Stimulated activated naive CD8-positive, alpha-beta T cell treated with anti-CD3 and anti-CD28 coated beads, Interleukin-15, Interleukin-2, amounts not matched to agents 100 U/mL and 50 U/mL, for 24 hours (primary cell): ENCODE results near the gene PLCXD3.
"Not testable (repeated sequence)": the region's sequence is repeated elsewhere in the genome, so short reads cannot be mapped to it uniquely, and the experiment has no call there.

ENCODE experiments used
- ATAC-seq: fragments of 150-1000 bp; cut with Tn5 transposase; one replicate; pipeline ENCODE4 v1.10.0; 2021
- DNase-seq: peaks from one replicate; pipeline ENCODE4 v3.0.0; 2021

Gene PLCXD3

DNA sequence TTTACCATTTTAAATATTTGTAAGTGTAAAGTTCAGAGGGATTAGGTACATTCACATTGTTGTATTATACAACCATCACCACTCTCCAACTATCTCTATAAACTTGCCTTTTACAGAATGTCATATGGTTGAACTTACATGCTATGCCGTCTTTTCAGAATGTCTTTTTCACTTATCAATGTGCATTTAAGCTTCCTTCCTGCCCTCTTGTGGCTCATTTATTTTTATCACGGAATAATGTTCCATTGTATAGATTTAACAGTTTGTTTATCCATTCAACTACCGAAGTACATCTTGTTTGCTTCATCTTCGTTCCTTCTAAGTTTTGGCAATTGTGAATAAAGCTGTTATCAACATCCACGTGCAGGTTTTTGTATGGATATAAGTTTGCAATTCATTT, 163.8 kb downstream of the PLCXD3 start:
- DNase-seq, result no peak
- no peak for ATAC-seq

DNA sequence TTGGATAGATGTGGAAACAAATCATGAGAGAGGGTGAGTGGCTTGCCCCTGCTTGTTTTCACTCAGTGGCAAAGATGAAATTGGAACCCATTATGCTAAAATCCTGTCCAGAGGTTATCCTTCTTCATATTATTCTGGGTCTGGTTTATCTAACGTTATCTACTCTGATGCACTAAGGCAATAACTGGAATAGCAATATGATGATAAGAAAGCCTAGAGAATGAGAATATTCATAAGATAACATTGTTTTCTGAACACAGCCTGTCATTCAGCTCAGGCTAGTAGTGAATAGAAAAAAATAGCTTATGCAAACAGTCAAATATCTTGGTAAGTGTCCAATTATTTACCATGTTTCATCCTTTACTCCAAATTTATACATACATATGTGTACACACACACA, 165.1 kb downstream of the PLCXD3 start:
- no peak for ATAC-seq
- no peak for DNase-seq

DNA sequence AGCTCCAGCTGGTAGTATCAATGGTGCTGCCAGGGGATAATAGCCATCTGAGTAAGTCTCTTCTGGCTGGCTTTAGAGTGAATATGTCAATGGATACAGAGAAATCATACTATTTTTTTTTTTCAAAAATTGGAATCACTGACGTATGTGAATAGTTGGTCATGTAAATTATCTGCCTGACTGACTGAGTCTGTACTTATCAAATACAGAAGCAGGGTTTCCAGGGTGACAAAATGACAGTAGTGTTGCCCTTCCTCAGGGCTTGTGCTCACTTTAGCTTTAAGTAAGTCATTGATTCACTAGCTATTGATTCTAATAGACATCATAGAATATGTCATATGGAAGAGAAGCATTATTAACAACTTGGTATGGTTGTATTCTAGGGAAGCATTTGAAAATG, 171.1 kb downstream of the PLCXD3 start:
- no peak for ATAC-seq
- no peak for DNase-seq

DNA sequence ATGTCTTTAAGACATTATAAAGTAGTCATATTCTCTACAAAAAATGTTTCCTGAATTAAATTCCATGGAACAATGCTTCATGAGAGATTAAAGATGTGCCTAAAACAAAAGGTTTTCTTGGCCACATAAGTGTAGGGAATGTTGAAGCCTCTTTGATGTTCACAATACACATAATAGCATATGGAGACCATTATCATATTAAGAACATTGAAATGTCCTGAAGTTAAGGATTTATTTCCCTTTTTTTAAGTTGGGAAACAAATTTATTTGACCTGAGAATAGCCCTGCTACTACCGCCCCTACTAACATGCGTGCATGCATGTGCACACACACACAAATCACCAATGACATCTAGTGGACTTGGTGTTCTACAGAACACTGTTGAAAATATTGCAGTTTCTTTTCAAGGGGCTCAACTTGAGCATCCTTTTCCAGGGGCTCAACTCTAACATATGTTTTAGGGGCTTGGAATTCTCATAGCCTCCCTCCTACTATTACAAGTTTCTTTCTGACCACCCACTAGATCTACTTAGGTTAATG, 172.2 kb downstream of the PLCXD3 start:
- no peak for DNase-seq
- ATAC-seq, result no peak

DNA sequence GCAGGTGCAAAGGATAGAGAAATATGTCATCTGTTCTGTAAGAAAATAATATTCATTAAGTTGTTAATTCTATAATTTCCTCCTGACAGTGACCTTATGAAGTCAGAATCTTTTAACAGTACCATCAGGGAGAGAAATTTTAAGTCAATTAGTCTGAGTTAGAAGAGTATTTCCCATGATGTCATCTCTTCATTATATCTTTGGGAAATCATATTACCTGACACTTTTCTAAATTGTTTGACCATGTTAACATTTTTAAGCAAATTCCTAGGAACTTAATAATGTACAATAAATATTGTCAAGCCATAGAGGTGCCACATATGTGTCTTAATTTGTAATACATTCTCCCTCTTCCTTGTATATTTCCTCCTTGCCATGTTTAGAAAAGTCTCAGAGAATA, 172.7 kb downstream of the PLCXD3 start:
- DNase-seq, result no peak
- no peak for ATAC-seq

DNA sequence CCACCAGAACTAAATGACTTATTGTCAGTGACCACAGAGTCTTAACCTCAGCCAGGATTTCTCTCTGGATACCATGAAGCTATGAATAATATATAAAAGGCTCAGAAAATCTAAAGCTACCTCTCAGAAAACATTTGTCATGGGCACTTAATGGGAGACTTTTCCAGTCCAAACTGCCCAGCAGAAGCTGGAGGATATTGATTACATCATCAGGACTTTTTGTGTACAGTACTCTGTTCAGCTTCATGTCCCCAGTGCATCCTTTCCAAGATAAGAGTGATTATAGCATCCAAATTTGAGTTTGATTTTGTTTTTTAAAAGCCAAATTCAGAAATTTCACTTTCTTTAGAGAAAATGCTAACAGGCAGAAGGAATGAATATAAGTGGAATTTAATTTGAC, 173.2 kb downstream of the PLCXD3 start:
- DNase-seq (no peak), ATAC-seq (no peak)

DNA sequence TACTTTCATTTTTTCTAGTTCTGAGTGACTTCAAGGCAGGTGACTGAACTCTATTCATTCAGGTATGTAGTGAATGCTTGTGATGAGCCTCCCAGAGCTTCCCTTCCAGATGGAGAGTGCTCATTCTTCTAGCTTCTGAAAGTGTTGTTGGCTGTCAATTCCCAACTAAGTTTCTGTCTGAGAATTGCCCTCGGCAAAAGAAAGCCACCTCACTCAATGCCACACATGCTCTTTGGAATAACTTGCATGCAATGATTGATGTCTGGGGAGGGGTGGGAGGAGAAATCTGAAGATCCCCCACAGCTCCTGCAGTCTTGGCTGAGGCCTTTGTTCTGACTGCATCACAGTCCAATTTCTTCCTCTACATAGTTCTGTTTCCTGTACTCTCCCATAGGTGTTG, 173.9 kb downstream of the PLCXD3 start:
- ATAC-seq (no peak), DNase-seq (no peak)

DNA sequence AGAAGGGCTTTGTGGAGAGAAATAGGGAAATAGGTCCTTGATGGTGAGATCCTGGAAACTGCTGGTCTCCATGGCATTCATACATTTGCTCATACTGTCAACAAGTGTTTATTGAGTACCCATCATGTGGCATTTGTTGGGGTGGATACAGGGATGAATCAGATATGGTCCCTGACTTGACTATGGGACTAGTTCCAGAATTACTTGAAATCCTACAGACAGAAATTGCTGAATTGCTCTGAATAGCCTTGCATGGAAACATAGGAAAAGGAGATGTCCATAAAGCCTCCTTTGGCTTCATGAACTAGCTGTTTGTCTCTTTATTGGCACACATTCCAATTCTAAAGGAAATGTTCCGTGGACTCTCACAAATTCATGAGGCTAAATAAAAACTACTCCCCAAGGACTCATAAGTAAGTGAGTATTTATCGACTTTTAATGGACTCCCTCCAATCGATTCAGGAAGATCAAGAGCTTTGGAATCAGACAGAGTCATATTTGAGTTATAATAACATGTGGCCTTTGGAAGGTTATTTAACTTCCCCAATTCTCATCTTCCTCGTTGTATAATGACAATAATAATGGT, 174.7 kb downstream of the PLCXD3 start:
- DNase-seq (no peak), ATAC-seq (no peak)

DNA sequence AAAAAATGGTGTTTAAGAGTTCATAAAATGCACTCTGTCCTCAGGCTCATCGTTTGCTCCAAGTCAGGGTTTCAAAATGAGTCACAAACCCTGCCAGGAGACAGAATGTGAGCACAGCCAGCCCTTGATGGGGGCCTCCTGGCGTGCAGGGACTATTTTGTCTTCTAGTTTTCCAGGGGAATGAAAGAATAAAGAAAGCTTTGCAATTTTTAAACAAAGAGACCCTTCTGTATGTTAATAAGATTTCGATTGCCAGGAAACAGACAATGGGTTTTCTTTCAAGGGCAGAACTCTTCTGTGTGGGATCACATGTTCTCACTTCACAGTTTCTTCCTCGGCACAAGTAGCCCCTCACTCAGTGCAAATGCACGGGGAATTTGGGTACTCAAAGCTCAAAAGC, 175.6 kb downstream of the PLCXD3 start:
- no peak for DNase-seq
- no peak for ATAC-seq

DNA sequence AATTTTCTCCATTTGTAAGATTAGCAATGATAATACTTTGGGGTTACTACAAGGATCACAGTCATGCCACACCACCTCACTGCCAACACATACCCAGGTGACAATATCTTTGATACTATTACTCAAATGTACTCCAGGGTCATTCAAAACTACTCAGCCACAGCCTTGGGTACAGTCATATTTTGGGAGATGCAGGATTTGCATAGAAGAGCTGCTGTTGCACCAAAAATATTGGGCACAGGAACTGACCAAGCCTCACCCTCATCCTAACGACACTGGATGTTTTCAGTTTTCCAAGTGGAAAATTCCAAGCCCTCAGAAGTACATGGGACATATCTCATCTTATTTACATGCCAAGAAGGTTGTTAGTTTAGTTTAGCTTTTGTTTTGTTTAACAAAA, 176.2 kb downstream of the PLCXD3 start:
- ATAC-seq (no peak), DNase-seq (no peak)

DNA sequence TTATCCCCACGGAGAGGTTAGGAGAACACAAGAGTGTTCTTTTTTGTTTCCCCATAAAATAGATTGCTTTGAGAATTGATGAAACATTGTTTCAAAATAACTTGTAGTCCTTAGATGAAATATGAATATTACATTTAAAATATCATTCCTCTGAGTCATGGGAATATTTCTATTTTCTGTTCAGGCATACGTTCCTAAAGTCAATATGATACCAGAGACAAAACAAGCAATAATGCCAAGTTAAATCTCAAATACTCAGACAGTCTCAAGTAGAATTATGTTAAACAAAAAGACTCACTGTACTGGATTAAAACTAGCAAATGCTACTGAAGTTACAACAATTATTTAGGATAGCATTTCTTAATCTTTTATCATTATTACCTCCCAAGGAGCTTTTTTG, 185.3 kb downstream of the PLCXD3 start:
- no peak for ATAC-seq
- DNase-seq, result no peak

DNA sequence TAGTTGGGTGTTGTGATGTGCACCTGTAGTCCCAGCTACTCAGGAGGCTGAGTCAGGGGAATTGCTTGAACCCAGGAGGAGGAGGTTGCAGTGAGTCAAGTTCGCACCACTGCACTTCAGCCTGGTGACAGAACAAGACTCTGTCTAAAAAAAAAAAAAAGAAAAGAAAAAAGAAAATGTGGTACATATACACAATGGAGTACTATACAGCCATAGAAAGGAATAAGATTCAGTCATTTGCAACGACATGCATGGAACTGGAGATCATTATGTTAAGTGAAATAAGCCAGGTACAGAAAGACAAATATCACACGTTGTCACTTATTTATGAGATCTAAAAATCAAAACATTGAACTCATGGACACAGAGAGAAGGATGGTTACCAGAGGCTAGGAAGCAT, 187.6 kb downstream of the PLCXD3 start:
- not testable (repeated sequence) for ATAC-seq, DNase-seq

DNA sequence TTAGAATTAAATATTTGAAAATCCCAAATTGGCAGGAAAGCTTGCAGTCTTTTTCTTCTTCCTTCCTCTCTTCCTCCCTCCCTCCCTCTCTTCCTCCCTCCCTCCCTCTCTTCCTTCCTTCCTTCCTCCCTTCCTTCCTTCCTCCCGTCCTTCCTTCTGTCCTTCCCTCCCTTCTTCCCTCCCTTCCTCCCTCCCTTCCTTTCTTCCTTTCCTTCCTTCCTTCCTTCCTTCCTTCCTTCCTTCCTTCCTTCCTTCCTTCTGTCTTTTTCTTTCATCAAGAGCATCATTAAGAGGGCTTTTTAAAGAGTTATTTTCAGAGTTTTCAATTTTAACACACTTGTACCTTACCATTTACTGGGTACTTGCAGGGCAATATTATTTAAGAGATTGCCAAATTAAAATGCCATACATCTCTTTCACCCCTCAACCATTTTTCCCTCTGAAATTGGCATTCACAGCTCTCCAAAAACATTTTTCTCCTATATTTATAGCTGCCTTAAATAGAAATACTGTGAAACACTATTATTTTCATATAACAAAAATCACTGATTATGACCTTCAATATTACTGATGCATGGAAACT, 197.8 kb downstream of the PLCXD3 start:
- DNase-seq, result no peak
- no peak for ATAC-seq

DNA sequence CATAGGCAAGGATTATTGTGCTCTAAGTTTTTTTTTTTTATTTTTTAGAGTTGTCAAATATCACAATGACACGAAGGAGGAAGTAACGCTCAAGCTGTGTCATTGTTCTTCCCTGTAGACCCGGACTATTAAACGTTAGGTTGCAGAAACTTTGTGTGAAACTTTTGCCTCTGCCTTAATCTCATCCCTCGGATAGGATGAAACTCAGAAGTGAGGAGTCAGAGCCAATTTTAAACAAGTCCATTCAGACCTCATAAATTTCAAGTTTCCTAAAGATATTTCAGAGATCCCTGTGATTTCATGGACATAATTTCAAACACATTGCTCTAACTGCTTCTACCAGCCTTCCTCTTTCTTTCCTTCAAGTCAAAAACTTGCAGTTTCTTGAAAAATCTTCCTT, 198.3 kb downstream of the PLCXD3 start:
- ATAC-seq, result no peak
- DNase-seq, result no peak

DNA sequence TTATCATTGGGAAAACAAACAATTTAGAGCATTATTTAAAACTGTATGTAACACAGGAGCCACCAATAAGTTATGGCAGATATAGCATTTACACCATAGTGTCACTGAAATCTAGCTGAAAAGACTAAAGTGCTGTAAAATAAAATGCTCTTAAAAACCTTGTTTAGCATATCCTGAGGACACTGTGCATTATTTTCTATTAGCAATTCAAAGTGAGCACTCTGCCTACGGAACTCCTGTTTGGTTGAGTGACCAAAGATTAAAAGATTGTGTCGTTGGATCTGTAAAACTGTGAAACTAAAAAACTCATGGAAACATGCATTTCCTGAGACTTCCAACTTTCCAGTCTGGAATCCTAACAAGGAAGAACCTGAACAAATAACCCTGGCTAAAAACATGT, 201.1 kb downstream of the PLCXD3 start:
- DNase-seq, result no peak
- ATAC-seq, result no peak

DNA sequence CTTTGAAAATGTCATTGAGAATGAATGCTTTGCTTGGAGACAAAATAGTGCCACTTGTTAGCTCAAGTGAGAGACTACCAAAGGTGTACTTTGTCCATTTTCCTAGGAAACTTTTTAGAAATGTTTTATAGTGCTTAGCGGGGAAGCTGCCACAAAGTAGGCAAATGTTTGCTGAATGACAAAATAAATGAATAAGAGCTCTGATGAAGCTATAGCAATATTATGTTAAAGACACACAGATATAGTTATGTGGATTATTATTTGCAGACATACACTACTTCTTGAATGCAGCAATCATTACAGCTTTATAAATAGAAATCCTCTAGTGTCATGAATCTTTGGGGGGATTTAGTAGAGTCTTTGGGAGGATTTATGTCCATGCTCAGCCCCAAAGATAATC, 204.4 kb downstream of the PLCXD3 start:
- ATAC-seq, result no peak

DNA sequence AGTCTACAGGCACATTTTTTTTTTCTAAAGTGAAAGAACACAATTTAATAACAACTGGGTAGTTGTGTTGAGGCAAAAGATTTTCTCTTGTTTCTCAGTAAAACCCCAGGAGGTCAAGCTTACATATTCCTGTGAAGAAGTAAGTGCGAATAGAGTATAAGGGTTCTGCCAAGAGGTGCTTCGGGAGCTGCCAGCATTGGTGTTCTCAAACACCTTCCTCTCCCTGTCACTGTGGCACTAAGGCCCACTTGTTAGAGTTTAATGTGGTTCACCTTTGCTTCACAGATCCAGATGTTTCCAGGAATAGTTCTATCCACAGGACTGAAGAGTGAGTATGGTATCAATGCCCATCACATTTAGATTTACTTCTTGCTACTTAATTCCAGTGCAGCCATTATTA, 205.3 kb downstream of the PLCXD3 start:
- no peak for ATAC-seq

More for the DNA sequence above, 204.4 kb downstream of the PLCXD3 start:
- DNase-seq, result no peak

DNA sequence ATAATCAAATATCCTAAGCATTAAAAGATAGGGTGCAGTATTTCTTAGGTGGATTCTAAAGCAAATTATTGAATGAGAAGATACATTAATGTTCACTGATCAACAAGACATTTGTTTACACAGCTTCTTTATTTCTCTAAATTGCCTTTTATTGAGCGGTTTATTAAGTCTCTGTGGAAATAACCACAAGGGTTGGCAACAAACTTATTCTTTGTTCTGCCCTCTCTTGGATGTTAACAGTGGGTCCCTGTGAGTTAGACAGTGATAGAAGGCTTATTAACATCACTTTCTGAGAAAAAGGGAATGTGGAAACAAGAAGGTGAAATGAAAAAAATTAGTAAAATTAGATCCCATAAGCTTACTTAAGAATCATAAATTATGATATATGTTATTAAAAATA, 214.3 kb downstream of the PLCXD3 start:
- ATAC-seq (no peak), DNase-seq (no peak)

More for the DNA sequence above, 205.3 kb downstream of the PLCXD3 start:
- no peak for DNase-seq

DNA sequence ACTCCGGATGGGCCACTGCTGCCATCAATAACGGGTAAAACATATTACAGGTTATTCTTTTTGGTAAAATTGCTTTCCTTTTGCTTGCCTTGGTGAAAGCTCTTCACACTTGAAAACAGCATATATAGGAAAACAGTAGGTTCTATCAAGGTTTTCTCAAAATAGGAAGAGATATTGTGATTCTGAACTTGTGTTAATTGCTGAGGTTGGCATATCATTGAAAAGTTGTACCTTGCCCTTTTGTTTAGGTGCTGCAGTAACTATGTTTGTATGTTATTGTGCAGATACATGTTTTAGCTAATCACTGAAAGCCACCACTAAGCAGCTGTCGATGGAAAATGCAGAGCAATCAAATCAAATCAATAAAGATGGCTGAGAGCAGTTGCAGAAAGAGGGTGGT, 219.1 kb downstream of the PLCXD3 start:
- DNase-seq, result no peak
- no peak for ATAC-seq

DNA sequence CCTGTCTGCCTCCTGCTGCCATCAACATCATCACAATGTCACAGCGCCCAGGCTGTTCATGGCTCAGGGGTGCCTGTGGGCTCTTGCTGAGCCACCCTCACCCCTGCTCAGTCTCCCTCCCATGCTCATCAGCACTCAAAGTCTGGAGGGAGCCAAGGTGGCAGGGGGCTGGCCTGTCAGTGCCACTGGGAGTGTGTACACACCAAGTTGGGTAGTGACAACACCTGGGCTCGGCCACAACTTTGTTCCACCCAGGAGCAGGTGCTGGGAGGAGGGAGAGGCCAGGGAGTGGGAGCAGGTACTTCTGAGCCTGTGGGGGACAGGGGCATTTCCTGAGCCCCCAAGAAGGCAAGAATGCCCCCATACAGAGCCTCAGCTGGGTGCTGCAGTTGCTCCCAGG, 219.6 kb downstream of the PLCXD3 start:
- DNase-seq, result no peak
- ATAC-seq, result no peak

DNA sequence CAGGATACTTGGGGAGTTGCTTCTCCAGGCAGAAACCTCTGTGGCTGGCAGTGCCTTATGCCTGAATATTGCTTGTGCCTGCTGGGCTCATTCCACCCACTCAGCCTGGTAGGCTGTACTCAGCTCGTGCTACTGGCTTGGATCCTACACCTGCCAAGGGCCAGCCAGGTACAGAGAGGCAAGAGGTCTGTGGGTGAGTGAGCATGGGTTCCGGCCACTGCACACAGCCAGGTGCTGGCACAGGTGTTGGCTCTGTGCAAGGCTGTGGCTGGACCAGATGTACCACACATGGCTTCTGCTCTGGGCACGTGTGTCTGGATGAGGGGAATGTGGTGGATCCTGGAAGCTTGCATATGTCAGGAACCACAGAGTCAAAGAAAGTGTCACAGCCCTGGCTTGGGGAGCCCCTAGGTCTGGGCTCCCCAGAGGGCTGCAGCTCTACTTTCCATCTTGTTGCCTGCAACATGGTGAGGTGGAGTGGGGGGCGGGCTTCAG, 220.4 kb downstream of the PLCXD3 start:
- no peak for ATAC-seq

DNA sequence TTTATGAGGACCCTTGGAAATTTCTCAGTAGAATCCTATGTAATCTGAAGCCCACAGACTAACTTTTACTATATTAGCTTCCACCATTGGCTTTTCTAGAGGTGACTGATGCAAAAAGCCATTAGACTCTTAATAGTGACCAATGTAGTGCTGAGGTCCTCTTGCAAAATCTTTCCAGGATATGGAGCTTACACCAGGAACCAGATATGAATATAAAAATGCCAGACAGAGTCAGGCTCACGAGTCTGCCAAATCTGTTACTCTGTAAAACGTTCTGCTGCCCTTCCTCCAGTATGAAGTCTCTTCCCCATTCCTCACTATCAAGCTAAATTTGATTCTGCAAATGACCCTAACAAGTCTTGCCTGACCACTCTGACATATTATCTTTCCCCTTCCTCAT, 223.7 kb downstream of the PLCXD3 start:
- no peak for DNase-seq
- ATAC-seq, result no peak

More for the DNA sequence above, 220.4 kb downstream of the PLCXD3 start:
- DNase-seq, result no peak

DNA sequence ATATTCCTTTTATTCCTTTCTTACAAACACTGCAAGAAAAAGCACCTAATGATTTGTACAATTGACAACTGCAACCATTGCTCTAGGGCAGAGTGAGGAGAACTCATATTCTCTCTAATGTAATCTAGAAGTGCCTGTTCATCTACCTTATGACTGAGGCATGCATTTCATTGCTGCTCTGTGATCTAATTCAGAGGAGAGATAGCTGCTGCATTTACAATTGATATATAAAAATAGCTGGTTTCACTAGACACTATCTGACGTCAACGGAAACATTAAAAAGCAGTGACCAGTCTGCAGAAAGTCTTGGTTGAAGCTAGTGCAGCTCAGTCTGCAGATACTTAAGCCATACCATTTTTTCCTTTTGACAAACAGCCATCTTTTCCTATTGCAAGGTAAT, 224.2 kb downstream of the PLCXD3 start:
- DNase-seq, result no peak
- ATAC-seq, result no peak

DNA sequence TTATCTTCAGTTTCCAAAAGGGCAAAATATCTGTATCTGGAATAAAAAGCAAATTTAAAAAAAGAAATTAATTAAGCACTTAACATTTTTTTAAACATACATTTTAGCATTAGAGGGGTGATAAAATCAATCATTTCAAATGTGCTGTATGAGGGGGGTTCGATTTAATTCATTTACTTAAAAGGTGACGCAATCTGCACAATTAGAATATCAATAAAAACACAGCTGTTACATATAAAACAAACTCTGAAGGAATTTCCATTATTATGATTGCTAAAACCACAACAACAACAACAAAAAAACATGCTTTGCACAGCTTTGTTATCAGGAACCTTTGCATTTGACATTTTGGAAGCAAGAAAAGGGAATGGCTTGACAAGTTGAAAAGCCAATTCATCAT, 225.5 kb downstream of the PLCXD3 start:
- DNase-seq (no peak), ATAC-seq (no peak)
